HG03521 (cell line): ENCODE measurements around the gene STAM2.
"Not testable (repeated sequence)": the region's sequence is repeated elsewhere in the genome, so short reads cannot be mapped to it uniquely, and the experiment has no call there.

Experiments
- ATAC-seq: cut with Tn5 transposase; IDR thresholded peaks from one replicate; pipeline ENCODE4 v1.9.1; 2021; ENCODE audit warnings: mild to moderate bottlenecking, moderate library complexity; ENCODE audit not compliant: unreplicated experiment

STAM2 gene

GRCh38 chr2:152115952-152116351 lies 59.6 kb downstream of the STAM2 start:
- no peak for ATAC-seq

GRCh38 chr2:152114366-152114765 lies 61.2 kb downstream of the STAM2 start:
- ATAC-seq, result no peak

- ATAC-seq, result not testable (repeated sequence)
Measured at GRCh38 chr2:152107140-152107539, 68.4 kb downstream of the STAM2 start.

- ATAC-seq, result no peak
Measured at GRCh38 chr2:152106464-152106863, 69.1 kb downstream of the STAM2 start.

- ATAC-seq, result no peak
Measured at GRCh38 chr2:152103271-152103670, 72.3 kb downstream of the STAM2 start.

GRCh38 chr2:152100961-152101360 lies 74.6 kb downstream of the STAM2 start:
- ATAC-seq, result no peak

GRCh38 chr2:152099367-152100050 lies 76.1 kb downstream of the STAM2 start:
- ATAC-seq, result no peak

GRCh38 chr2:152098496-152099366 lies 76.8 kb downstream of the STAM2 start, which contains the start of gene CACNB4:
CACNB4 (minus strand) TSS chr2:152099044.
- ATAC-seq, result no peak

- ATAC-seq, result no peak
Measured at GRCh38 chr2:152097801-152098495, 77.6 kb downstream of the STAM2 start.

GRCh38 chr2:152097290-152097800 lies 78.2 kb downstream of the STAM2 start:
- no peak for ATAC-seq

GRCh38 chr2:152095146-152095545 lies 80.4 kb downstream of the STAM2 start:
- no peak for ATAC-seq

- no peak for ATAC-seq
Measured at GRCh38 chr2:152094014-152094413, 81.5 kb downstream of the STAM2 start.

GRCh38 chr2:152093464-152093863 lies 82.1 kb downstream of the STAM2 start:
- no peak for ATAC-seq

GRCh38 chr2:152092095-152092494 lies 83.5 kb downstream of the STAM2 start:
- no peak for ATAC-seq

GRCh38 chr2:152090726-152091125 lies 84.8 kb downstream of the STAM2 start:
- not testable (repeated sequence) for ATAC-seq

- ATAC-seq, result no peak
Measured at GRCh38 chr2:152089238-152089637, 86.3 kb downstream of the STAM2 start.

- no peak for ATAC-seq
Measured at GRCh38 chr2:152088006-152088405, 87.6 kb downstream of the STAM2 start.

- no peak for ATAC-seq
Measured at GRCh38 chr2:152086231-152086630, 89.3 kb downstream of the STAM2 start.

GRCh38 chr2:152084076-152084475 lies 91.5 kb downstream of the STAM2 start:
- no peak for ATAC-seq

GRCh38 chr2:152083202-152083875 lies 92.2 kb downstream of the STAM2 start:
- ATAC-seq, result no peak

- peak; percentile 87 for ATAC-seq
Measured at GRCh38 chr2:152078662-152079061, 96.9 kb downstream of the STAM2 start.
